HG03520 (cell line): ENCODE data around the gene TTI1.

Source experiments
- ATAC-seq: cut with Tn5 transposase; IDR thresholded peaks from one replicate; pipeline ENCODE4 v1.9.1; 2021; ENCODE audit warnings: mild to moderate bottlenecking, moderate library complexity; ENCODE audit not compliant: unreplicated experiment

The TTI1 gene

GRCh38 chr20:38055294-38055693 lies 22.0 kb upstream of the TTI1 start:
- no peak for ATAC-seq

GRCh38 chr20:38054647-38055046 lies 21.4 kb upstream of the TTI1 start:
- no peak for ATAC-seq

GRCh38 chr20:38052870-38053269 lies 19.6 kb upstream of the TTI1 start:
- ATAC-seq: no peak

- no peak for ATAC-seq
Observed at GRCh38 chr20:38050686-38051085, 17.4 kb upstream of the TTI1 start.

GRCh38 chr20:38049800-38050199 lies 16.5 kb upstream of the TTI1 start:
- ATAC-seq: no peak

- ATAC-seq: no peak
Observed at GRCh38 chr20:38046572-38046971, 13.3 kb upstream of the TTI1 start.

- ATAC-seq: no peak
Observed at GRCh38 chr20:38044685-38045084, 11.4 kb upstream of the TTI1 start.

GRCh38 chr20:38043512-38044300 lies 10.4 kb upstream of the TTI1 start:
- ATAC-seq: no peak

GRCh38 chr20:38040276-38040675 lies 7.0 kb upstream of the TTI1 start:
- no peak for ATAC-seq

- no peak for ATAC-seq
Observed at GRCh38 chr20:38036366-38036765, 3.1 kb upstream of the TTI1 start.

GRCh38 chr20:38034961-38035360 lies 1.7 kb upstream of the TTI1 start:
- ATAC-seq: no peak

GRCh38 chr20:38034108-38034649 lies 923 bp upstream of the TTI1 start:
- ATAC-seq: no peak

- peak; percentile 42 for ATAC-seq
Observed at GRCh38 chr20:38032585-38033329, 499 bp downstream of the TTI1 start.

GRCh38 chr20:38031957-38032356 lies 1.3 kb downstream of the TTI1 start:
- ATAC-seq: no peak

GRCh38 chr20:38029453-38029852 lies 3.8 kb downstream of the TTI1 start:
- ATAC-seq: no peak

- no peak for ATAC-seq
Observed at GRCh38 chr20:38024496-38024895, 8.8 kb downstream of the TTI1 start.

- no peak for ATAC-seq
Observed at GRCh38 chr20:38023181-38024001, 9.9 kb downstream of the TTI1 start.

- ATAC-seq: no peak
Observed at GRCh38 chr20:38021087-38021772, 12.0 kb downstream of the TTI1 start.

GRCh38 chr20:38018385-38018784 lies 14.9 kb downstream of the TTI1 start:
- ATAC-seq: no peak

GRCh38 chr20:38017959-38018358 lies 15.3 kb downstream of the TTI1 start:
- no peak for ATAC-seq

GRCh38 chr20:38013887-38014286 lies 19.4 kb downstream of the TTI1 start:
- ATAC-seq: no peak
